ENCODE results near the gene POLN. TPM values are rescaled to one million over a fixed set of nuclear protein-coding genes. Genes with fewer than 3 reads are reported as not detected.

Gene POLN
- polyA plus RNA-seq, 1 experiment: 1.5 TPM

DNA sequence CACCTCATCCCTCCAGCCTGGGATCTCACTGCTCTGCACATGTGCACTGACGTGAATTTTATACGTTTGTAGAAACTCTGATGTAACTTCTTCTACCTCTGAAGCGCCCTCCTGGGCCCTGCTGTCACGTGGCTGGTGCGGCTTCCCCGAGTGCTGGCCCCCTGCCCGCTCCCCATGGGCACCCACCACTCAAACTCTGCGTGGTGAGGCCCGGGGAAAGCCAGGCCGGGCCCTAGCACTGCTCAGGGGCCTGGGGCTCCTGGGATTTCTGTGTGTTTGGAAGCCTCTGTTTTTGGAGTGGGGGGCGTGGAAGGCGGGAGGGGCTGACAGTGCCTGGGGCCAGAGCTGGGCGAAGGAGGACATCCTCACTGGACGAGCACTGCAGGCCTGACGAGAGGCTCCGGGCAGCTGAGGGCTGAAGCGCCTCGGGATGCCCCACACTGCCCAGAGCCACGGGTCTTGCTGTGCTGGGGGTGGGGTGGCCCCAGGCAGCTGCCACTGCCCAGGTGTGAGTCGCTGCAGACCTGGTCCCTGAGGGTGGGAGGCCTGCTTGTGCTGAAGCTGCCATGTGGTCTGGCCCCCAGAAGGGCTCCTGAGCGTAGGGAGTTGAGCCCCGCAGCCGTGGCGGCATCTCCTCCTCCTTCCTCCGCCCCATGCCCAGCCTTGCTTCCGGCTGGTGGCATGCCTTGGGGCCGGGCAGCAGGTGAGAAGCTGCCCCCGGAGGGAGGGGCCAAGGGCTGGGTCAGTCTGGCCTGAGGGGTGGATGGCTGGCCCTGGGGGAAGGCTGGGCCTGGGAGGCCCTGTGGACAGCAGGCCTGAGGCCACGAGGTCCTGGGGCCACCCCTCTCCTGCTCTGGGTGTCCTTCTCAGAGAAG is 175.1 kb downstream of the POLN start:
- CTCF ChIA-PET: no interaction called here
- POLR2A ChIA-PET: no interaction called here
- no peak for DNase-seq (ENCODE audit: low read depth)
- H3K36me3 ChIP-seq (ENCODE audit: control insufficient read depth, insufficient read depth, low read length): no peaks in the 10 kb centered on the region
- no peak overlapping the region for H3K4me3 ChIP-seq (ENCODE audit: low read depth, low read length)
- no peaks in the 10 kb centered on the region; the same call in 1 of the 2 replicates for H3K27me3 ChIP-seq (ENCODE audit: control insufficient read depth, insufficient read depth, low read length)
- TF ChIP-seq, protein P1, sequence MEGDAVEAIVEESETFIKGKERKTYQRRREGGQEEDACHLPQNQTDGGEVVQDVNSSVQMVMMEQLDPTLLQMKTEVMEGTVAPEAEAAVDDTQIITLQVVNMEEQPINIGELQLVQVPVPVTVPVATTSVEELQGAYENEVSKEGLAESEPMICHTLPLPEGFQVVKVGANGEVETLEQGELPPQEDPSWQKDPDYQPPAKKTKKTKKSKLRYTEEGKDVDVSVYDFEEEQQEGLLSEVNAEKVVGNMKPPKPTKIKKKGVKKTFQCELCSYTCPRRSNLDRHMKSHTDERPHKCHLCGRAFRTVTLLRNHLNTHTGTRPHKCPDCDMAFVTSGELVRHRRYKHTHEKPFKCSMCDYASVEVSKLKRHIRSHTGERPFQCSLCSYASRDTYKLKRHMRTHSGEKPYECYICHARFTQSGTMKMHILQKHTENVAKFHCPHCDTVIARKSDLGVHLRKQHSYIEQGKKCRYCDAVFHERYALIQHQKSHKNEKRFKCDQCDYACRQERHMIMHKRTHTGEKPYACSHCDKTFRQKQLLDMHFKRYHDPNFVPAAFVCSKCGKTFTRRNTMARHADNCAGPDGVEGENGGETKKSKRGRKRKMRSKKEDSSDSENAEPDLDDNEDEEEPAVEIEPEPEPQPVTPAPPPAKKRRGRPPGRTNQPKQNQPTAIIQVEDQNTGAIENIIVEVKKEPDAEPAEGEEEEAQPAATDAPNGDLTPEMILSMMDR (IDR thresholded peaks at IDR 0.05; ENCODE audit: insufficient read depth, low read depth, low read length): no peak

DNA sequence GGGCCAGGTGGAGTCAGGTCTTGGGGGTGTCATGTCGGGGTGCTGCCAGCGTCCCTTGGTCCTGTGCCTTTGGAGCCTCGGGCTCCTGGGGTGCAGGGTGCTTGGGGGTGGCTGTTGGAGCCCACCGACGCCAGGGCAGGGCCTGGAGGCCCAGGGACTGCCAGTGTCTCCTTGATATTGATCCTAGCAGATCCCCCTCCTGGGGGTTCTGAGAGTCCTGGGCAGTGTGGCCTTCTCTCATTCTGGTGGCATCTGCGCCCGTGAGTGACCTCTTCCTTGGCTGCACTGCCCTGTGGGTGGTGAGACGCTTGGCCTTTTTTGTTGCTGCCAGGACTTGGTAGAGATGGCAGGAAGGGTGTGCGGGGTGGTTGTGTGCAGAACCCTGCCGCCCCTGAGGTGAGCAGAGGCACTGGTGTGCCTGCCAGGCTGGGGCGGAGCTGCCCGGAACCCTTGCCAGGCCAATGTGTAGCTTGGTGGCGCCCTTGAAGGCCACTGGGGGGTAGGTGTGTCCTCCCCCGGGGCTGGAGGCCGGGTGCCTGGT is 175.8 kb downstream of the POLN start:
- H3K36me3 ChIP-seq (ENCODE audit: control insufficient read depth, insufficient read depth, low read length): no peaks in the 10 kb centered on the region
- TF ChIP-seq, protein P1 (IDR thresholded peaks at IDR 0.05; ENCODE audit: insufficient read depth, low read depth, low read length): no peak
- ChIA-PET CTCF (no interaction called here), POLR2A (no interaction called here)
- DNase-seq (ENCODE audit: low read depth): no peak
- H3K4me3 ChIP-seq (ENCODE audit: low read depth, low read length): no peak overlapping the region
- peaks cover 1% of the 10 kb centered on the region; the same call in 1 of the 2 replicates for H3K27me3 ChIP-seq (ENCODE audit: control insufficient read depth, insufficient read depth, low read length)

- Histone ChIP-seq H3K4me3 (ENCODE audit: low read depth, low read length) (no peak overlapping the region), H3K36me3 (ENCODE audit: control insufficient read depth, insufficient read depth, low read length) (no peaks in the 10 kb centered on the region), H3K27me3 (ENCODE audit: control insufficient read depth, insufficient read depth, low read length) (peaks cover 1% of the 10 kb centered on the region)
- POLR2A ChIA-PET: no interaction called here
- CTCF ChIA-PET: no interaction called here
- no peak for DNase-seq (ENCODE audit: low read depth)
- TF ChIP-seq, protein P1 (IDR thresholded peaks at IDR 0.05; ENCODE audit: insufficient read depth, low read depth, low read length): no peak
Measured at GRCh38 chr4:2065106-2065930, 176.6 kb downstream of the POLN start.

DNA sequence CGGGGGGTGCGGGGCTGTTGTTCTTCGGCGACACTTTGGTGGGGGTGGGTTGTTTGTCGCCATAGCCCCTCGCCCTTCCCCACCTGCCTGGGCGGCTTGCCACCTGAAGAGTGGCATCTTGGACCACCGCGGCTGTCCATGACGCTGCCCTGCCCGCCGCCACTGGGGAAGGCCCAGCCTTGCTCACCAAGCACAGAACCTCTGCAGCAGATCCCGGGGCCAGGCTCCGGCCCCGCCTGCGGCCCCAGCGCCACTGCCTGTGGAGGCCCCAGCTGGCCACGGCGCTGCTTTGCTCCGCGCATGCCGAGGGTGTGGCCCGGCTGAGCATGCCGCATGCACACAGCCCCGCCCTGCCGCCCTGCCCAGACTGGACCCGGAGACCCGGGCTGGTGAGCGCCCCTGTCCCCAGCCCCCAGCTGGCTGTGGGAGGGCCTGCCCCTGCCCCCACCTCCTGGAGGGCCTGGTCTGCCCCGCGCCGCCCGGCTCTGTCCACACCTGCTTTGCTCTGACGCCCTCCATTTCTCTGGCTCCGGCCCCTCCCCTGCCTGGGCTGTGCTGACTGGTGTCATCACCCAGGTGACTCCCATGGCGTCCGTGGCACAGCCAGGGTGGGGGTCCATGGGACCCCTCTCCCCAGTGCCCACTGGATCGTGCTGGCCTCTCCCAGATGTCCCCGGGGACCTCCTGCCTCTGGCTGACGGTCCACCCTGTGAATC is 177.5 kb downstream of the POLN start:
- ChIA-PET CTCF (no interaction called here), POLR2A (no interaction called here)
- Histone ChIP-seq H3K36me3 (ENCODE audit: control insufficient read depth, insufficient read depth, low read length) (no peaks in the 10 kb centered on the region), H3K27me3 (ENCODE audit: control insufficient read depth, insufficient read depth, low read length) (peaks cover 1% of the 10 kb centered on the region), H3K4me3 (ENCODE audit: low read depth, low read length) (no peak overlapping the region)
- no peak for DNase-seq (ENCODE audit: low read depth)
- TF ChIP-seq, protein P1 (IDR thresholded peaks at IDR 0.05; ENCODE audit: insufficient read depth, low read depth, low read length): no peak

All from BJ (cell line).